HG03575 (cell line): ENCODE measurements around the gene CCDC178.

Source experiments
- ATAC-seq: cut with Tn5 transposase; IDR thresholded peaks from one replicate; pipeline ENCODE4 v1.9.1; 2021; ENCODE audit not compliant: unreplicated experiment, insufficient number of reproducible peaks, low FRiP score; ENCODE audit errors: extremely low read depth

CCDC178 gene

GRCh38 chr18:32907311-32907585, 533.3 kb downstream of the CCDC178 start:
- no peak for ATAC-seq

GRCh38 chr18:32906506-32907310, 533.8 kb downstream of the CCDC178 start:
- no peak for ATAC-seq

- ATAC-seq = no peak
These were observed 534.9 kb downstream of the CCDC178 start for GRCh38 chr18:32905651-32906050.

GRCh38 chr18:32902568-32903330, 537.8 kb downstream of the CCDC178 start:
- no peak for ATAC-seq

- ATAC-seq = no peak
These were observed 540.7 kb downstream of the CCDC178 start for GRCh38 chr18:32899819-32900218.

- no peak for ATAC-seq
These were observed 543.6 kb downstream of the CCDC178 start for GRCh38 chr18:32896776-32897547.

GRCh38 chr18:32893915-32894314, 546.6 kb downstream of the CCDC178 start:
- ATAC-seq = no peak

GRCh38 chr18:32891797-32892196, 548.7 kb downstream of the CCDC178 start:
- no peak for ATAC-seq

GRCh38 chr18:32891130-32891529, 549.4 kb downstream of the CCDC178 start:
- ATAC-seq = no peak

- no peak for ATAC-seq
These were observed 550.6 kb downstream of the CCDC178 start for GRCh38 chr18:32889615-32890593.

GRCh38 chr18:32888306-32888705, 552.2 kb downstream of the CCDC178 start:
- no peak for ATAC-seq
